ENCODE data around the gene CEP78.

GRCh38 chr9:78239506-78239905 lies 3.6 kb downstream of the CEP78 start:
- no peak for TF ChIP-seq CTCF (conservative IDR thresholded peaks at IDR 0.05; ENCODE audit: low read length)
- TF ChIP-seq EZH2phosphoT487 (IDR thresholded peaks at IDR 0.05; ENCODE audit: borderline replicate concordance) = no peak

Measured in Loucy (cell line).